HT-29 (cell line): ENCODE measurements around the gene LRRC7. TPM values are rescaled to one million over a fixed set of nuclear protein-coding genes. Genes with fewer than 3 reads are reported as not detected.
"Not testable (repeated sequence)": the region's sequence is repeated elsewhere in the genome, so short reads cannot be mapped to it uniquely, and the experiment has no call there.

ENCODE experiments used
- DNase-seq: peaks from one replicate; pipeline ENCODE4 v3.0.0-alpha.2; 2015; ENCODE audit warnings: low spot score
- total RNA-seq: library from RNA; depleted of rRNA; stranded (reverse); fragments of >200 nt; shearing (Covaris generic); gene quantifications from 2 replicates; pipeline ENCODE4 v1.2.3, GENCODE V29; 2014

LRRC7 gene
- total RNA-seq, 1 experiment from 2014 or later = not detected

DNA sequence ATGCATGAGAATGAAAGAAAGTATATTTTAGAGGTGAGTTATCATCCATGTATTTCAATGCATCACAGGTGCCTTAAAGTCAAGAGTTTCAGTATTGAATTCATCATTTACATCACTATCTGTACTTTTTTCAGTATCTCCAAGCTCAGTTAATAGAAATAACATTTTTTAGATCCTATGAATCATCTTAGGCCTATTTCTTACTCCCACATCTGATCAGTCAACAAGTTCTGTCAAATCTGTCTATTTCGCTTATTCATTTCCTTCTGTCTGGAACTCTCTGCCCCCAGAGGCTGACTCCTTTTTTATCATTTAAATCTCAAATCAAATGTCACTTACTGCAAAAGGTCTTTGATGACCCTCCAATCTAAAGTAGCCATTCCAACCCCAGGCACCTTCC is 295.2 kb downstream of the LRRC7 start:
- no peak for DNase-seq

- DNase-seq = no peak
Observed at GRCh38 chr1:69863704-69864103, 296.0 kb downstream of the LRRC7 start.

DNA sequence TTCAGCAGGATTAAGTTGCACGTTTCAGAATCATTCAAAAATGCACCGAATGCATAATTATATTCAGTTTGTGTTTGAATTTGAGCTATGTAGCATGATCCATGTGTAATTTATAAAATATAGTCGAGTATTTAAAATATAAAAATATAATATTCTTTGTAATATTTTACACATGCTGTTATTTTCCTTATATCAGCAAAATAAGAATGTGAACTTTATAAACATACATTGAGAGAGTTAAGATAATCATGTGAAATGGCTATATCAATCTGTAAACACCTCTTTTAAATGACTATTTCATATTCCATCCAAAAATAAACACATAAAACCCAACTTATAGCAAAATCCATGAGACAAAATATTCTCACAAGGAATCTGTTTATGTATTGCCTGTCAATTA is 303.7 kb downstream of the LRRC7 start:
- DNase-seq = no peak

DNA sequence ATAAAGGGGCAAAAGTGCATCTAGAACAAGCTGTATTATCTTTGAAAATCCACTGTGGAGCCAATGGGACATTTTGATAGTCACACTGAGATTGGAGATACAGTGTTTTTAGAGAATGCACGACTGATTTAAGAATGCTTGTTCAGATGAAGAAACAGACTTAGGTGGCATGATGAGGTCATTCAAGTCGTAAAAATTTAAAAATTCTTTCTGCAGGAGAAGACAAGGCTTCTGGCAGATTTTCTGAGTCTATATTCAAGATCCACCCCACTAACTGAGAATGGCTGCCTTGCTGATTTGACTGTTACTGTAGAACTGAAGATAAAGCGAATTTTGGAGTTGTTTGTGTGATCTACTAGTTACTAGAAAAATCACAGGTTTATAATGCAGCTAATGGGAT is 310.6 kb downstream of the LRRC7 start:
- DNase-seq = no peak

- DNase-seq = not testable (repeated sequence)
Observed at GRCh38 chr1:69888016-69888415, 320.3 kb downstream of the LRRC7 start.

- no peak for DNase-seq
Observed at GRCh38 chr1:69888657-69889056, 320.9 kb downstream of the LRRC7 start.

GRCh38 chr1:69898403-69898947 is 330.8 kb downstream of the LRRC7 start:
- DNase-seq = no peak

GRCh38 chr1:69911301-69911801 is 343.6 kb downstream of the LRRC7 start:
- peak; percentile 30 for DNase-seq

DNA sequence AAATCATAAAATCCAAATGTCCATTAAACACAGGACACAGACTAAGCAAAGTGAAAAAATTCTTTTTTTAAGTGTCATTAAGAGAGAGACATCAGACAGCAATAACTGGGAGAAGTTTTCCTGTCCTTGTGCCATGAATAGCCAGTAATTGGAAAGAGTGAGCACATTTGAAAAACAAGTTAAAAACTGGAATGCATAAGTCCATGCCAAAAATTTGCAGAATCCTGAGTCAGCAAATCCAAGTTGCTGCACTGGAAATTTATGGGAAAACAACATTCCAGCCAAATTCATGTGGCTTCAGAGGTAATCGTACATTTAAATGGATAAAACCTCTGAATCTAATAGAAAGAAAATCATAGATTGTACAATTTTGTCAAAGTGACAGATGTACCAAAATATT is 346.3 kb downstream of the LRRC7 start:
- DNase-seq = no peak

GRCh38 chr1:69914976-69915765 is 347.4 kb downstream of the LRRC7 start:
- no peak for DNase-seq

- DNase-seq = no peak
Observed at GRCh38 chr1:69919129-69919921, 351.6 kb downstream of the LRRC7 start.

DNA sequence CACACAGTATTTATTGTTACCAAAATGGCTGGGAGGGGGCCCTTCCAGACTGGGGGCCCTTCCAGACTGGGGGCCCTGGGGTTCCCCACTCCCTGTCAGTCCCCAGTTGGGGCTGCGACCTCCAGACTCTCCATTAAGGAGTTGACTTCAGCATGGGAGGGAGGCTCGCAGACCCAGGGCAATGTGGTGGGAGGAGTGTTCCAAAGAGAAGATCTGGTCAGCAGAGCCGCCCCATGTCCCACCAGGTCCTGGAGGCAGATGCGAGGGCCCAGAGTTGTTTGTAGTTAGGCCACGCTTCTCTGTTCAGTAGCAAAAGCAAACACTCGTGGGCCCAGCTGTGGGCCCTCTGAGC is 352.2 kb downstream of the LRRC7 start:
- no peak for DNase-seq

DNA sequence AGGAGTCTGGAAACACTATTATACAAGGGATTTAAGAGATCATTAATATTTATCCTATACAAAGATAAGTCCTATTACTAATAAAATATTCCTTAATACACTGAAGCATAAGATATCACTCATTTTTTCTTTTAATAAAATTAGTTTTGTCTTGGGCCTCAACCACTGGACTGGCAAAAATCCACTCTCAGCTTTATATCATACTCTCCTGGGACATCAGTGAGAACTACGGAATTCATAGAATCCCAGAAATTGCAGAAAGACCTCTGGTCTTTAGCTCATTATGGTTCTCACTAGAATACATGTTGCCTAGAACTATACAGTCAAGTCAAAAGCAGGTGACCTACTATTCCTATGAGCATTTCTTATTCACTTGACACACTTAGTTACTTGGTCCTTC is 352.7 kb downstream of the LRRC7 start:
- DNase-seq = no peak

DNA sequence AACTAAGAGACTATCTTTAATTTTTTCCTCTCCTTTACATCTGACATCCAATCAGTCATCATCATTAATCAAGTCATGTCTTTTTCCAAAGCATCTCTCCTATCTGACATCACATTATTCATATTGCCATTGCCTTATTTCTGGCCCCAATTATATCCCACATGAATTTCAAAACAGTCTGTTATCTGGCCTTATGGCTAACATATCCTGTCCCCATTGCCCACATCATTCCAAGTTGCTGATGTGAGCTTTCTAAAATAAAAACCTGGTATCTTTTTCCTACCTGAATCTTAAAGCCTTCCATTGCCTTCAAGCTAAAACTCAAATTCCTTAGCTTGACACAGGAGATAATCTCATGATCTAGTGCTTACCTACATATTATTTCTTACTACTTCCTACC is 353.8 kb downstream of the LRRC7 start:
- no peak for DNase-seq

DNA sequence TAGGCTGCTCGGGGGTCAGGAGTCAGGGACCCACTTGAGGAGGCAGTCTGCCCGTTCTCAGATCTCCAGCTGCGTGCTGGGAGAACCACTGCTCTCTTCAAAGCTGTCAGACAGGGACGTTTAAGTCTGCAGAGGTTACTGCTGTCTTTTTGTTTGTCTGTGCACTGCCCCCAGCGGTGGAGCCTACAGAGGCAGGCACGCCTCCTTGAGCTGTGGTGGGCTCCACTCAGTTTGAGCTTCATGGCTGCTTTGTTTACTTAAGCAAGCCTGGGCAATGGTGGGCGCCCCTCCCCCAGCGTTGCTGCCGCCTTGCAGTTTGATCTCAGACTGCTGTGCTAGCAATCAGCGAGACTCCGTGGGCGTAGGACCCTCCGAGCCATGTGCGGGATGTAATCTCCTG is 360.5 kb downstream of the LRRC7 start:
- DNase-seq = not testable (repeated sequence)

DNA sequence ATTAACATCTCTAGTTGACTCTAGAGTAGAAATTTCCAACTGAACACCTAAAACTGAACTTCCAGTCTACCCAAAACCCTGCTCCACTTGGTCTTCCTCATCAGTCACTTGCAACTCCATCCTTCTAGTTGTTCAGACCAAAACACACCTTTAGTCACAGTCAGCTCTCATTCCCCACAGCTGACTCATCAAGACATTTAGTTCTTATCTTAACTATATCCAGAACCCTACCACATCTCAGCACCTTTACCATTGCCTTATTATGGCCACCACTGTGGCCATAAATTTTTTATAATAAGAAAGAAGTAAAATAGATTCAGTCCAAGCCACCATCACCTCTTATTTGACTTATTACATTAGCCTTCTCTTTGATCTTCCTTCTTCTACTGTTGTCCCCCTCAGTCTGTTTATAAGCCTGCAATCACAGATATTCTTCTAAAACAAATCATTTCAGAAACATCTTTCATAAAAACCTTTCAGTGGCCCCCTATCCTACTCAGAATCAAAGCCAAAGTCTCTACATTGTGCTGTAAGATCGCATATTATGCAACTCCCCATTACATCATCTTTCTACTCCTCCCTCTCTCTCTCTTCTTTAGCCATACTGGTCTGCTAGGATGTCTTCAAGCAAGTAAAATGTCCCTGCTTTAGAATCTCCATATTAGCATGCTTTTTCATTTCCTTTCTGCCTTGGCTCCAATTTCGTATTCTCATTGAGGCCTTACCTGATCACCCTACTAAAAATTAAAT is 361.8 kb downstream of the LRRC7 start:
- peak; percentile 32 for DNase-seq

- DNase-seq = no peak
Observed at GRCh38 chr1:69930396-69930795, 362.7 kb downstream of the LRRC7 start.

GRCh38 chr1:69932760-69933159 is 365.0 kb downstream of the LRRC7 start:
- DNase-seq = no peak

DNA sequence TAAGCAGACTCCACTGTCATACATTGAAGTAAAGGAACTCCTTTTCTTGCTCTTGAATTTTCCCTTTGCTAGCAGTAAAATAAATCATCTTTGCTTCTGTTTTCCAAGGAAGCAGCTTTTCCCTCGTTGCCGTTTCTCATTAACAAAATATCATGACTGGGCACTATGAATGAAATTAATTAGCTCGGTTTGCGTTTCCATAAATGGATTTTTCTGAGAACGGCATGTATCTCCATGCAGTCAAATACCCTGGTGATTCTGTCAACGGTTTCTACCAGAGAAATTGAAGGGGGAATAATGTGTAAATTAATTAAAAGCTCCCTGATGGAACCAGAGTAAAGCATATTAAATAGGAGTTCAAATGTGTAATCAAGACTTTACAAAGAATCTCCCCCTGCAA is 372.5 kb downstream of the LRRC7 start:
- no peak for DNase-seq

GRCh38 chr1:69940816-69941215 is 373.1 kb downstream of the LRRC7 start:
- DNase-seq = no peak

DNA sequence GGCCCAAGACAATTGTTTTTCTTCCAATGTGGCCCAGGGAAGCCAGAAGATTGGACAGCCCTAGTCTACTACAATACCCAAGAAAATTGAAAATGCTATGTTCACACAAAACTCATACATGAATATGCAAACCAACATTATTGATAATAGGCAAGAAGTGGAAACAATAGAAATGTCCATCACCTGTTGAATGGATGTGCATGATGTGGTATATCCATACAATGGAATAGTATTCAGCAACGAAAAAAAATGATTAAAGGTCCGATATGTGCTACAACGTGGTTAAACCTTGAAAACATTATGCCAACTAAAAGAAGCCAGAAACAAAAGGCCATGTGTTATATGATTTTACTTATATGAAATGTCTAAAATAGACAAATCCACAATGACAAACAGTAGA is 375.3 kb downstream of the LRRC7 start:
- DNase-seq = no peak

DNA sequence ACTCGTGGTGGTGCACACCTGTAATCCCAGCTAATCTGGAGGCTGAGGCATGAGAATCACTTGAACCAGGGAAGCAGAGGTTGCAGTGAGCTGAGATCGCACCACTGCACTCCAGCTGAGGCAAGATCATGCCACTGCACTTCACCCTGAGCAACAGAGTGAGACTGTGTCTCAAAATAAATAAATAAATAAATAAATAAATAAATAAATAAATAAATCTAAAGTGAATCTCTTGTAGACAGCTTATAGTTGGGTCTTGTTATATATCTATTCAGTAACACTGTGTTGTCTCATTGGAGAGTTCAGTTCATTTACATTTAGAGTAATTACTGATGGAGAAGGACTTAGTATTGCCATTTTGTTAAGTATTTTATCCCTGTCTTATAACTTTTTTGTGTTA is 379.2 kb downstream of the LRRC7 start:
- DNase-seq = no peak
